Cardiac muscle cell (in vitro differentiated cells and primary cell): ENCODE measurements around the gene ADAMTSL3. TPM values are rescaled to one million over a fixed set of nuclear protein-coding genes. Genes with fewer than 3 reads are reported as not detected.

ENCODE experiments used
- DNase-seq, 2 donors: peaks; one replicate each; pipeline versions ENCODE4 v3.0.0 to v3.0.0-alpha.2; 2010 to 2017; ENCODE audit warnings: low read depth in 1 of 2, low spot score in 1 of 2
- H3K27ac ChIP-seq: fragments of 200-600 bp; sonication (generic); 2 replicates; pipeline ENCODE4 v1.5.1; 2016
- H3K27me3 ChIP-seq: fragments of 200-600 bp; sonication (generic); 2 replicates; pipeline ENCODE4 v1.6.0; 2016; ENCODE audit warnings: control low read depth
- H3K36me3 ChIP-seq: fragments of 200-600 bp; sonication (generic); 2 replicates; pipeline ENCODE4 v1.5.1; 2016; ENCODE audit warnings: control low read depth
- H3K4me1 ChIP-seq: fragments of 200-600 bp; sonication (generic); 2 replicates; pipeline ENCODE4 v1.8.1; 2017; ENCODE audit warnings: low read depth, mild to moderate bottlenecking, mixed run types
- H3K4me3 ChIP-seq: fragments of 200-600 bp; sonication (generic); 2 replicates; pipeline ENCODE4 v1.5.1; 2016; ENCODE audit warnings: mild to moderate bottlenecking
- H3K9me3 ChIP-seq: fragments of 200-600 bp; sonication (generic); 2 replicates; pipeline ENCODE4 v1.5.1; 2017; ENCODE audit warnings: low read depth, mild to moderate bottlenecking, control low read depth
- polyA plus RNA-seq: library from polyadenylated mRNA; unstranded; fragments of >200 nt; fragmentation: Nextera tagmentation; extraction: Ambion mirVana; gene quantifications from 2 replicates; pipeline ENCODE4 v1.2.1, GENCODE V29; 2016
- total RNA-seq: library from RNA; depleted of rRNA; stranded (reverse); fragments of >200 nt; gene quantifications from 2 replicates; pipeline ENCODE4 v1.2.3, GENCODE V29; 2016
- TF ChIP-seq, protein P1 (sequence below): IDR thresholded peaks from 2 replicates; pipeline ENCODE4 v1.5.1; 2012; ENCODE audit warnings: low read depth, mild to moderate bottlenecking, low read length

The ADAMTSL3 gene
- total and polyA plus RNA-seq, 2 experiments from 2014 or later = 0.83 to 2.0 TPM

DNA sequence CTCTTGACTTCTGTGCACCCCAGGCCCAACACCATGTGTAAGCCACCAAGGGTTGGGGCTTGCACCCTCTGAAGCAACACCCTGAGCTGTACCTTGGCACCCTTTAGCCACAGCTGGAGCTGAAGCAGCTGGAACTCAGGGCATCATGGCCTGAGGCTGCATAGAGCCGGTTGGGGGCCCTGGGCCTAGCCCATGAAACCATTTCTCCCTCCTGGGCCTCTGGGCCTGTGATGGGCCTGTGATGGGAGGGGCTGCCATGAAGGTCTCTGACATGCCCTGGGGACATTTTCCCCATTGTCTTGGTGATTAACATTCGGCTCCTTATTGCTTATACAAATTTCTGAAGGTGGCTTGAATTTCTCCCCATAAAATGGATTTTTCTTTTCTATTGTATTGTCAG, 22.4 kb upstream of the ADAMTSL3 start:
- no peak for DNase-seq
- Histone ChIP-seq H3K4me1 (no peaks in the 10 kb centered on the region), H3K36me3 (no peaks in the 10 kb centered on the region), H3K27ac (no peak overlapping the region), H3K4me3 (no peak overlapping the region), H3K27me3 (no peaks in the 10 kb centered on the region), H3K9me3 (no peaks in the 10 kb centered on the region)
- TF ChIP-seq, protein P1, sequence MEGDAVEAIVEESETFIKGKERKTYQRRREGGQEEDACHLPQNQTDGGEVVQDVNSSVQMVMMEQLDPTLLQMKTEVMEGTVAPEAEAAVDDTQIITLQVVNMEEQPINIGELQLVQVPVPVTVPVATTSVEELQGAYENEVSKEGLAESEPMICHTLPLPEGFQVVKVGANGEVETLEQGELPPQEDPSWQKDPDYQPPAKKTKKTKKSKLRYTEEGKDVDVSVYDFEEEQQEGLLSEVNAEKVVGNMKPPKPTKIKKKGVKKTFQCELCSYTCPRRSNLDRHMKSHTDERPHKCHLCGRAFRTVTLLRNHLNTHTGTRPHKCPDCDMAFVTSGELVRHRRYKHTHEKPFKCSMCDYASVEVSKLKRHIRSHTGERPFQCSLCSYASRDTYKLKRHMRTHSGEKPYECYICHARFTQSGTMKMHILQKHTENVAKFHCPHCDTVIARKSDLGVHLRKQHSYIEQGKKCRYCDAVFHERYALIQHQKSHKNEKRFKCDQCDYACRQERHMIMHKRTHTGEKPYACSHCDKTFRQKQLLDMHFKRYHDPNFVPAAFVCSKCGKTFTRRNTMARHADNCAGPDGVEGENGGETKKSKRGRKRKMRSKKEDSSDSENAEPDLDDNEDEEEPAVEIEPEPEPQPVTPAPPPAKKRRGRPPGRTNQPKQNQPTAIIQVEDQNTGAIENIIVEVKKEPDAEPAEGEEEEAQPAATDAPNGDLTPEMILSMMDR = no peak

DNA sequence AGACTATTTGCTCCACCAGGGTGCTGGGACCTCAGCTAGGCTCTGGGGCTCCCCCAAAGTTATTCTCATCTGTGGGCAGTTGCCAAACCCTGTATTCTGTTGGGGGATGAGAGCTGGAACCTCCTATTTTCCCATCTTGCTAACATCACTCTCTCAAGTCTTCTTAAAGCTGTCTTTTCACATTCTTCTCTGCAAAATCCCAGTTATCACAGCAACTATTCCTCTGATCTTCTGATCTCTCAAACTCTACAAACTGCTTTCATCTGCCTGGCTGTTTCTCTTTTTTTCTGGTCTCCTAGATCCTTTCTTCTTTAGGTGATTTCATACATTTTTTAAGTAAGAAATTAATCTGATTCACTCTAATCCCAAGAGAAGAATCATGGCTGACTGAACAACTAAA, 10.7 kb upstream of the ADAMTSL3 start:
- no peaks in the 10 kb centered on the region for H3K27me3 ChIP-seq
- no peaks in the 10 kb centered on the region for H3K36me3 ChIP-seq
- TF ChIP-seq, protein P1 = no peak

DNA sequence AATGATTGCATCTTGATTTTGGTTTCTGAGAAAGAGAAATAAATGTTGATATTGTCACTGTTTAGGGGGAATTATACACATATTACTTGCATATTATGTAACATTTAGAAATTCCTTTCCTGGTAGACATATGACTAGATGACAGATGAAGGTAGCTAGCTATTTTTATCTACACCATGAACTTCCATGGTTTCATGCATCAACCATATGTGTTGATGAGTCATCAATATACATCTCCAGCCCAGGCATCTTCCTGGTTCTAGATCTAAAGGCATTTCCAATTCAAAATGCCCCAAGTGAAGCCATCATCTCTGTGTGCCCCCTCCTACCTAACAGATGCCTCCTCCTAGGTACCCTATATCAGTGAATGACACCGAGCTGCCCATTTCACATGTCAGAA, 9.5 kb upstream of the ADAMTSL3 start:
- no peaks in the 10 kb centered on the region for H3K36me3 ChIP-seq
- H3K9me3 ChIP-seq = no peaks in the 10 kb centered on the region
- DNase-seq = no peak
- no peaks in the 10 kb centered on the region for H3K4me1 ChIP-seq
- H3K27me3 ChIP-seq = peaks cover 9% of the 10 kb centered on the region
- H3K27ac ChIP-seq = no peak overlapping the region
- no peak overlapping the region for H3K4me3 ChIP-seq
- TF ChIP-seq, protein P1 = no peak

More for the DNA sequence above, 10.7 kb upstream of the ADAMTSL3 start:
- H3K9me3 ChIP-seq = no peaks in the 10 kb centered on the region
- no peak overlapping the region for H3K27ac ChIP-seq
- H3K4me1 ChIP-seq = no peaks in the 10 kb centered on the region
- H3K4me3 ChIP-seq = no peak overlapping the region
- no peak for DNase-seq

DNA sequence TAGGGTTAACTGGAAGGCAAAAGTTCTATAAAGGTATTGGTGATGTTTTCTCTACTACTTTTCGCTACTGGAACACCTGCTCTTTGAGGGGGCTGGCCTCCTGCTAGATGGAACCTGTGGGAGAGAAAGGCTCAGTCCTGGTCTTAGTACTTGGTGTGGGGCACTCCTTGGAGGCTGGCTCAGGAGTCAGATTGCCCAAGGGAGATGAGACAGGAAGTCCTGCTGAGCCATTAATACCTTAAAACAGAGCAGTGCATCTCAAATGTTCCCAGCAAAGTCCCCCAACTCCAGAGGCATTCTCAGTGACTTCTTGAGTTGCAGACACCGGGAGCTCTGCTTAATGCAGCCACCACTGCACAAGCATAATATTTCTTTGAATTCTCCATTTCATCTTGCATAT, 3.1 kb upstream of the ADAMTSL3 start:
- no peak overlapping the region for H3K4me3 ChIP-seq
- no peak for DNase-seq
- no peaks in the 10 kb centered on the region for H3K9me3 ChIP-seq
- TF ChIP-seq, protein P1 = no peak
- peaks cover 54% of the 10 kb centered on the region for H3K27me3 ChIP-seq
- no peaks in the 10 kb centered on the region for H3K4me1 ChIP-seq
- no peaks in the 10 kb centered on the region for H3K36me3 ChIP-seq
- H3K27ac ChIP-seq = no peak overlapping the region

DNA sequence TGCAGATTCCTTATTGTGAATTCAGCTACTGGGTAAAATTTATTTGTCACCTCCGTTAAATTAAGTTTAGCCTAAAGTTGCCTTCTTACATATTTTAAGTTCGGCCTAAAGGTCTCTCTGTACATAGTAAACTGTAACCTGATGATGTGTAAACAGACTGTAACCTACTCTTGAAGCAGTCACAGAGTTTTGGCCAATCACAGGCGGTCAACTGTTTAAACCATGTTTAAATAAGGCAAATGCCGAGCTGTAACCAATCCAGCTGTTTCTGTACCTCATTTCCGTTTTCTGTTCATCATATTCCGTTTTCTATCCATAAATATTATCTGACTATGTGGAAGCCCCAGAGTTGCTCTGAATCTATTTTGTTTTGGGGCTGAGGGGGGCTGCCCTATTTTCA, 2.4 kb upstream of the ADAMTSL3 start:
- H3K27ac ChIP-seq = no peak overlapping the region
- H3K9me3 ChIP-seq = no peaks in the 10 kb centered on the region
- H3K4me1 ChIP-seq = no peaks in the 10 kb centered on the region
- no peak overlapping the region for H3K4me3 ChIP-seq
- TF ChIP-seq, protein P1 = no peak
- no peaks in the 10 kb centered on the region for H3K36me3 ChIP-seq
- H3K27me3 ChIP-seq = peaks cover 58% of the 10 kb centered on the region
- DNase-seq = no peak
